Adrenal gland (tissue), 19 donors: ENCODE data around the gene RASSF10. TPM values are rescaled to one million over a fixed set of nuclear protein-coding genes. Genes with fewer than 3 reads are reported as not detected.

Source experiments
- DNase-seq, 7 donors: peaks; one replicate each; pipeline ENCODE4 v3.0.0-alpha.2; 2019 to 2020
- H3K27ac ChIP-seq, 5 donors: fragments of 200-600 bp; sonication (generic) in 4 of 5; 1 replicate in 3 of 5; 2 replicates in 2 of 5; pipeline versions ENCODE4 v1.5.1 to v1.8.0; 2016 to 2020; ENCODE audit warnings: mild to moderate bottlenecking in 1 of 5
- H3K27me3 ChIP-seq: fragments of 200-600 bp; 2 replicates; pipeline ENCODE4 v1.8.0; 2021
- H3K36me3 ChIP-seq, 2 donors: fragments of 200-600 bp; replicated peaks in 1 of 2; 1 replicate in 1 of 2; 2 replicates in 1 of 2; pipeline versions ENCODE4 v1.5.1 to v1.8.0; 2018 to 2022
- H3K4me1 ChIP-seq, 2 donors: fragments of 200-600 bp; replicated peaks in 1 of 2; 1 replicate in 1 of 2; 2 replicates in 1 of 2; pipeline versions ENCODE4 v1.5.1 to v1.8.0; 2018 to 2021
- H3K4me3 ChIP-seq, 4 donors: fragments of 200-600 bp; sonication (generic) in 3 of 4; one replicate each; pipeline ENCODE4 v1.5.1; 2016 to 2018
- H3K9me3 ChIP-seq, 3 donors: fragments of 200-600 bp; sonication (generic) in 1 of 3; replicated peaks in 1 of 3; 1 replicate in 2 of 3; 2 replicates in 1 of 3; pipeline versions ENCODE4 v1.5.1 to v1.8.0; 2016 to 2021
- POLR2A ChIP-seq, 2 donors: fragments of 450-650 bp; IDR thresholded peaks; one replicate each; pipeline ENCODE4 v1.6.1; 2017; ENCODE audit warnings: antibody characterized with exemption in 2 of 2, mild to moderate bottlenecking in 2 of 2, moderate library complexity in 1 of 2
- WGBS, 4 donors: extraction: QIAGEN DNeasy Blood & Tissue Kit in 2 of 4; methylation state at CpG; one replicate each; pipeline versions ENCODE4 v1.1.5 to v1.1.7; 2013 to 2017; 5-methylcytosine and 5-hydroxymethylcytosine counted together
- intact Hi-C, 2 donors: fragments of 100-400 bp; cut with DNase I; formaldehyde crosslinking; loops; one replicate each; pipeline versions ENCODE4 v1.14.1 to v1.15.0; 2022 to 2023
- long read RNA-seq, 10 donors: library from polyadenylated mRNA in 3 of 10; unstranded in 2 of 10; stranded (forward) in 1 of 10; transcript quantifications; one replicate each; pipeline ENCODE4 v2.0.0 and lab custom pipeline, GENCODE V29; 2021 to 2026
- polyA plus RNA-seq, 3 donors: library from polyadenylated mRNA; stranded (reverse); fragments of 200-250 nt in 2 of 3; fragments of 350-450 nt in 1 of 3; fragmentation: Illumina TruSeq in 1 of 3; extraction: RNeasy Lipid Tissue Mini Kit (QIAGEN cat#74804) in 1 of 3; gene quantifications; one replicate each; pipeline ENCODE4 v1.2.3, GENCODE V29; 2013 to 2014
- total RNA-seq, 9 donors: library from RNA; depleted of rRNA in 4 of 9; stranded (reverse); fragments of >200 nt in 4 of 9; fragments of 120-200 nt in 1 of 9; fragmentation: NEBNext Ultra II Directional in 1 of 9; extraction: Animal tissue kit (Norgen Biotek cat#: 25700) in 1 of 9; gene quantifications; one replicate each; pipeline versions ENCODE4 v1.1.0 to v1.2.4, GENCODE V29; 2013 to 2023
- TF ChIP-seq, protein P1 (sequence below), 6 experiments: fragments of 450-650 bp in 4 of 6; fragments of 200-600 bp in 2 of 6; sonication (generic) in 1 of 6; IDR thresholded peaks; 1 replicate in 5 of 6; 2 replicates in 1 of 6; pipeline versions ENCODE4 v1.5.1 to v1.8.0; 2016 to 2021; ENCODE audit warnings: antibody characterized with exemption in 6 of 6, mild to moderate bottlenecking in 2 of 6, moderate library complexity in 1 of 6
- donor health status: healthy with polysubstance abuse.
- donor health status: Bipolar disorder and iron deficiency.
- donor health status: DM: yes; HTN: yes; CAD: no.
- donor health status: DM: no; HTN: no; CAD: no.
- donor health status: DM: no; HTN: no; CAD: no.
- donor health status: DM: yes; HTN: yes; CAD: no.

The RASSF10 gene
- not detected for total RNA-seq
- polyA plus RNA-seq: under 1 TPM in 1 of 3 donors, not detected in 2; 0.07 TPM
- long read RNA-seq, donor 1: 0 reads
- long read RNA-seq, donor 2: 0 reads
- long read RNA-seq, donor 3: 0 reads
- long read RNA-seq, donor 4: 0 reads
- long read RNA-seq, donor 5: 0 reads
- long read RNA-seq, donor 6: 0 reads
- long read RNA-seq, donor 7: 0 reads
- long read RNA-seq, donor 8, partial matches to known transcripts: 0 of 1 reads
- long read RNA-seq, donor 8, other reads (novel, unspliced or antisense): 0 of 1 reads
- long read RNA-seq, donor 9: 0 reads
- long read RNA-seq, donor 10: 0 reads

DNA sequence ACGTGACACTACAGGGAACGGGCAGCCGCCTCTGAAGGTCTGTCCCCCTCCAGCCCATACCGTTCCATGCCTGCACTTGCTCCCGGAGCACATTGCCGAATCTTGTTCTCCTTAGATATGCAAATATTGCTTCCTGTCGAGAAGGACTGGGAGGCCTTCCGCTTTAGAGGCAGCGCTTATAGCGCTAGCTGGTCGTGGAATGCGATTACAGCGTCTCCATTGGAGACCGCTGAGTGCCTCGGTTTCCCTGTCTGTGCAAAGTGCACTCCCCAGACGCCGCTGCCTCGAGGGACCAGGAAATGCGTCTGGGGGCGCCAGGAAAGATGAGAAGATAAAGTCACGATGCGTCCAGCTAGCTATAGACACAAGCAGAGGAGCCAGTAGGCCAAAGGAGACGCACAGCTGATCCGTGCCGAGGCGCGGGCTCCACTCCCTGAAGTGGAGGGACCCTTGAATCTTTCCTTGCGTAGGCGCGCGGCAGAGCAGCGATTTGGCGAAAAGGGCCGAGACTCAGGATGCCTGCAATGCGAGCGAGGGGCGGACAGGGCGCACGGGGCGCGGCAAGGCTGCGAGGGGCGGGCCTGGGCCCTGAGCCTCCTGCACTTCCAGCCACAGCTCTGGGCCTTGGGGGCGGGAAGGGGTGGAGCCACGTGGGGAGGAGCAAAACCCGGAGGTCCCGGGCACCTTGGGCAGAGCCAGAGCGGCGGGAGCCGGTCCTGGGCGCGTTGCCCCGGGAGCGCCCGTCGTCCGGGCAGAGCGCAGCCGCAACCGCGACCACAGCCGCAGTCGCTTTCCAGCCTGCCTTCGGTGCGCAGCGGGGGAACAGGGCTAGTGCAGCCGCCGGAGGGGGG lies at the start of gene RASSF10:
TSS of gene RASSF10 (plus strand) at position 692 of the 851 bp plus-strand sequence. CDS start 261 bp downstream, outside the sequence.
- 2 to 6% (median 4%) methylated on average over 37 to 68 of the region's 68 CpGs for WGBS, 4 donors
- DNase-seq: no peak
- Histone ChIP-seq H3K4me3 (peak within 1 kb of the TSS in 1 of 4 donors; percentile 11), H3K27me3 (peaks cover 79% of the 10 kb centered on the region), H3K36me3 (no peaks in the 10 kb centered on the region), H3K27ac (no peak within 1 kb of the TSS), H3K4me1 (peaks cover 4 to 21% of the 10 kb centered on the region in 2 donors), H3K9me3 (no peaks in the 10 kb centered on the region)
- TF ChIP-seq, protein P1, sequence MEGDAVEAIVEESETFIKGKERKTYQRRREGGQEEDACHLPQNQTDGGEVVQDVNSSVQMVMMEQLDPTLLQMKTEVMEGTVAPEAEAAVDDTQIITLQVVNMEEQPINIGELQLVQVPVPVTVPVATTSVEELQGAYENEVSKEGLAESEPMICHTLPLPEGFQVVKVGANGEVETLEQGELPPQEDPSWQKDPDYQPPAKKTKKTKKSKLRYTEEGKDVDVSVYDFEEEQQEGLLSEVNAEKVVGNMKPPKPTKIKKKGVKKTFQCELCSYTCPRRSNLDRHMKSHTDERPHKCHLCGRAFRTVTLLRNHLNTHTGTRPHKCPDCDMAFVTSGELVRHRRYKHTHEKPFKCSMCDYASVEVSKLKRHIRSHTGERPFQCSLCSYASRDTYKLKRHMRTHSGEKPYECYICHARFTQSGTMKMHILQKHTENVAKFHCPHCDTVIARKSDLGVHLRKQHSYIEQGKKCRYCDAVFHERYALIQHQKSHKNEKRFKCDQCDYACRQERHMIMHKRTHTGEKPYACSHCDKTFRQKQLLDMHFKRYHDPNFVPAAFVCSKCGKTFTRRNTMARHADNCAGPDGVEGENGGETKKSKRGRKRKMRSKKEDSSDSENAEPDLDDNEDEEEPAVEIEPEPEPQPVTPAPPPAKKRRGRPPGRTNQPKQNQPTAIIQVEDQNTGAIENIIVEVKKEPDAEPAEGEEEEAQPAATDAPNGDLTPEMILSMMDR (IDR thresholded peaks at IDR 0.05): no peak
- no peak for TF ChIP-seq POLR2A (IDR thresholded peaks at IDR 0.05)
- intact Hi-C loops: no loop called here

DNA sequence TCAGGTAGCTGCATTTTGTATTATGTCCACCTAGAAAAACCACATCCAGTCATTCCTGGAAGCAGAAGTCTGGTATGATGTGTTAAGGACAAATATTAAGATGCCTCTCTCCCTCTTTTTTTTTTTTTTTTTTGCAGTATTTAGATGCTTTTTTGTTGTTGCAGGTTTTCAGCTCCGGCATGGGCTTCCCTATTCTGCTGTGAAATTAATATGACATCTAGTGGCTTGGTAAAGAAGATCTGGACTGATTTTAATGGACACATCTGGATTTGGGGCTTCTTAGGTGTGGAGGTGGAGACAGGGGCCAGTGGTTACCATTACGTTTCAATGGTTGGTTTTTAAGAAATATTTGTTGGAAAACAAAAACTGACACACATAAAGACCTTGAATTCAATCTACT lies 47.5 kb upstream of the RASSF10 start:
- Histone ChIP-seq H3K36me3 (no peaks in the 10 kb centered on the region), H3K4me1 (no peaks in the 10 kb centered on the region), H3K27ac (no peak overlapping the region), H3K27me3 (peaks cover 4% of the 10 kb centered on the region), H3K4me3 (no peak overlapping the region), H3K9me3 (no peaks in the 10 kb centered on the region)
- intact Hi-C loops: loop anchor here in 1 of 2 donors (10.0 kb wide), 1 partner anchor 223 kb away; no protein-coding TSS in a partner anchor
- 52 to 75% (median 57%) methylated on average over 2 of the region's 2 CpGs for WGBS, 4 donors
- TF ChIP-seq, protein P1 (IDR thresholded peaks at IDR 0.05): no peak
- no peak for TF ChIP-seq POLR2A (IDR thresholded peaks at IDR 0.05)
- no peak for DNase-seq

DNA sequence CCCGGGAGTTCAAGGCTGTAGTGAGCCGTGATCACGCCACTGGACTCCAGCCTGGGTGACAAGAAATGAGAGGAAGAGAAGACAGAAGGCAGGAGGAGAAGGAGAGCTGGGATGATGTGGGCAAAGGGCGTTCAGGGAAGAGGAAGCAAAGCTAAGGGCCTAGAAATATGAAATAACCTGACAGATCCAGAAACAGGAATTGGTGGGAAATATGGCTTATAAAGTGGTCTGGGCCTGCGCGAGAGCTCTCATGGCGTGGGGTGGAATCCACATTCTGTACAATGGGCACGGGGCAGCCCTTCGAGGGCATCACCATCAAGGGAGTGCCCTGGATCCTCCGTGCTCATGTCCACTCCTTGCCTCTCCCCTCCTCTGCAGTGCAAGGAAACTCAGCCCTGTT lies 46.8 kb upstream of the RASSF10 start:
- Histone ChIP-seq H3K4me1 (no peaks in the 10 kb centered on the region), H3K4me3 (no peak overlapping the region), H3K36me3 (no peaks in the 10 kb centered on the region), H3K9me3 (no peaks in the 10 kb centered on the region), H3K27ac (no peak overlapping the region), H3K27me3 (peaks cover 4% of the 10 kb centered on the region)
- DNase-seq: no peak
- no peak for TF ChIP-seq POLR2A (IDR thresholded peaks at IDR 0.05)
- TF ChIP-seq, protein P1 (IDR thresholded peaks at IDR 0.05): no peak
- intact Hi-C loops: loop anchor here in 1 of 2 donors (10.0 kb wide), 1 partner anchor 222 kb away; no protein-coding TSS in a partner anchor
- 80 to 89% (median 85%) methylated on average over 8 to 10 of the region's 10 CpGs for WGBS, 4 donors

DNA sequence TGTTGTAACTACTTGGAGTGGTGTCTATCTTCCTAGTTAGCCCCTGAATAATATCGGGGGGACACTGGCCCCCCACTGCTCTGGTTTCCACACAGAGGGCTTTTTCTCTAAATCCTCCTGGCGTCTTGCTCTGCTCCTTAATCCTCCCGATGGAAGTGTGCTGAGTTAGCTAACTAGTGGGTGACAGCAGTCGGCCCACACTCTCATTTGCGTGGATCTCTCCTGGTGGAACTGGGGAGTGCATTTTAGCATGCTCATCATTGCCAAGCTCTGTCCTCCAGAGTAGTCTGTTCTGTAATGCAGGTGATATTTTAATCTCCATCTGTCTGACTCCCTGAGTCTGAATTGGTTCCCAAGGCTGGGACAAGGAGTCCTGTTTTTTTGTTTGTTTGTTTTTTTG lies 46.1 kb upstream of the RASSF10 start:
- Histone ChIP-seq H3K9me3 (no peaks in the 10 kb centered on the region), H3K36me3 (no peaks in the 10 kb centered on the region), H3K27me3 (peaks cover 4% of the 10 kb centered on the region), H3K27ac (no peak overlapping the region), H3K4me1 (no peaks in the 10 kb centered on the region), H3K4me3 (no peak overlapping the region)
- intact Hi-C loops: loop anchor here in 1 of 2 donors (10.0 kb wide), 1 partner anchor 222 kb away; no protein-coding TSS in a partner anchor
- WGBS, 4 donors: 64 to 81% (median 68%) methylated on average over 5 of the region's 5 CpGs
- no peak for DNase-seq
- TF ChIP-seq, protein P1 (IDR thresholded peaks at IDR 0.05): no peak
- TF ChIP-seq POLR2A (IDR thresholded peaks at IDR 0.05): no peak
